ENCODE measurements around the gene MBLAC2. TPM values are rescaled to one million over a fixed set of nuclear protein-coding genes. Genes with fewer than 3 reads are reported as not detected.

The MBLAC2 gene
- total and polyA plus RNA-seq, 8 donors, result under 0.01 to 4.9 (median 1.9) TPM

DNA sequence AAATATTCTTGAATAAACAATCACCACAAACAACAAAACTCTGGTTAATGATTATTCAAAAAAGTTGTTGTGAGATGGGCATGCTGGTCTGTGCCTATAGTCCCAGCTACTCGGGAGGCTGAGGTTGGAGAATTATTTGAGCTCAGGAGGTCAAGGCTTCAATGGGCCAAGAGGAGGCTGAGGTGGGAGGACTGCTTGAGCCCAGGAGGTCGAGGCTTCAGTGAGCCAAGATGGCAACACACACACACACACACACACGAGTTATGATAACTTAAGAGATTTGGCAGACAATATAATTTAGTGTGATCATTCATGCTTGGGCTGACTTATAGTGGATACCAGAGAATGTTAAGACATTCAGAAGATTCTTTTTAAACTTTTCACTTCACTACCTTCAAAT, 39.9 kb upstream of the MBLAC2 start:
- Histone ChIP-seq H3K27ac (no peak overlapping the region), H3K4me3 (no peak overlapping the region), H3K9me3 (no peaks in the 10 kb centered on the region), H3K27me3 (no peaks in the 10 kb centered on the region), H3K36me3 (peaks cover 0 to 17% (median 11%) of the 10 kb centered on the region in 4 donors), H3K4me1 (peaks cover 0 to 7% (median 2%) of the 10 kb centered on the region in 4 donors)
- TF ChIP-seq EP300 (IDR thresholded peaks at IDR 0.05), result no peak
- TF ChIP-seq POLR2AphosphoS5 (IDR thresholded peaks at IDR 0.05), result no peak
- TF ChIP-seq, protein P1, sequence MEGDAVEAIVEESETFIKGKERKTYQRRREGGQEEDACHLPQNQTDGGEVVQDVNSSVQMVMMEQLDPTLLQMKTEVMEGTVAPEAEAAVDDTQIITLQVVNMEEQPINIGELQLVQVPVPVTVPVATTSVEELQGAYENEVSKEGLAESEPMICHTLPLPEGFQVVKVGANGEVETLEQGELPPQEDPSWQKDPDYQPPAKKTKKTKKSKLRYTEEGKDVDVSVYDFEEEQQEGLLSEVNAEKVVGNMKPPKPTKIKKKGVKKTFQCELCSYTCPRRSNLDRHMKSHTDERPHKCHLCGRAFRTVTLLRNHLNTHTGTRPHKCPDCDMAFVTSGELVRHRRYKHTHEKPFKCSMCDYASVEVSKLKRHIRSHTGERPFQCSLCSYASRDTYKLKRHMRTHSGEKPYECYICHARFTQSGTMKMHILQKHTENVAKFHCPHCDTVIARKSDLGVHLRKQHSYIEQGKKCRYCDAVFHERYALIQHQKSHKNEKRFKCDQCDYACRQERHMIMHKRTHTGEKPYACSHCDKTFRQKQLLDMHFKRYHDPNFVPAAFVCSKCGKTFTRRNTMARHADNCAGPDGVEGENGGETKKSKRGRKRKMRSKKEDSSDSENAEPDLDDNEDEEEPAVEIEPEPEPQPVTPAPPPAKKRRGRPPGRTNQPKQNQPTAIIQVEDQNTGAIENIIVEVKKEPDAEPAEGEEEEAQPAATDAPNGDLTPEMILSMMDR (IDR thresholded peaks at IDR 0.05), result no peak
- no peak for TF ChIP-seq POLR2A (IDR thresholded peaks at IDR 0.05)
- no peak for DNase-seq
- WGBS, 5 donors, result 54 to 69% (median 61%) methylated on average over 3 of the region's 3 CpGs
- intact Hi-C loops (cut with DNase I; ENCODE audit: low total_unique reads), result no loop called here

DNA sequence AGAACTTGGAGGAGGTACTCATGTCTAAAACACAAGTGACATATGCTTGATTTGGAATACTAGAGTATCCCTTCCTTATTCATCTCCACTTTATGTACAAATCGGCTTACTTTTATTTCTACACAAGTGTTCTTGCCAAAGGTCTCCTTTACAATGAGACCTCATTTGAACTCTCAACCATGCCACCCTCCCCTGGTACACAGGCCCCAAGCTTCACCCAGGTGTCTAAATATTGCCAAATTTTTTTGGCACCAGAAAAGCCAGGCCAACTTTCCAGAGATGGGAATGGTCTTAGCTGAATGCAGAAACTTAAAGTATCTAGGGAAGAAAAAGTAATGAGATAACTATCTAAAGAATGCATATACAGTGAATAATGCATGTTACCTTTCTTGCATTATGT, 35.9 kb upstream of the MBLAC2 start:
- no peak overlapping the region for H3K4me3 ChIP-seq
- no peak for DNase-seq
- no peak overlapping the region for H3K27ac ChIP-seq
- intact Hi-C loops (cut with DNase I; ENCODE audit: low total_unique reads), result no loop called here
- no peaks in the 10 kb centered on the region for H3K36me3 ChIP-seq
- H3K9me3 ChIP-seq, result no peaks in the 10 kb centered on the region
- TF ChIP-seq POLR2AphosphoS5 (IDR thresholded peaks at IDR 0.05) (no peak), POLR2A (IDR thresholded peaks at IDR 0.05) (no peak), EP300 (IDR thresholded peaks at IDR 0.05) (no peak)
- TF ChIP-seq, protein P1 (IDR thresholded peaks at IDR 0.05), result no peak
- H3K27me3 ChIP-seq, result no peaks in the 10 kb centered on the region
- 56 to 82% (median 69%) methylated on average over 1 of the region's 1 CpG for WGBS, 5 donors
- H3K4me1 ChIP-seq, result peaks cover 0 to 7% (median 2%) of the 10 kb centered on the region in 4 donors

DNA sequence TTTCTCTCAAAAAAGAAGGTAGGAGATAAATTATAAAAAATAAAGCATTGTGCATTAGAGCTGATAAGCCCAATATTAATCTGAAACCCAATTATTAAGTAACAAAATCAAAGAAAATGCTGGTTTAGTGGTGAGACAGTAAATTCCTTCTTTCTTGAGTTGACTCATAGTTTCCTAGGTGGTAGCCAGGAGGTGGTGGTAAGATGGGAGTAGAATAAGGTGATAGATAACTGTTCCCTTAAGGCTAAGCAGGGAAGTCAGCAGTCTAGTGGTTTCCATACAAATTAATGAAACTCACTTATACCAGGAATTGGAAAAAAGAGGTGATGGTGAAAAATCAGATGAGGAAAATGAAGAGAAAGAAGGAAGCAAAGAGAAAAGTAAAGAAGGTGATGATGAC, 31.6 kb upstream of the MBLAC2 start:
- H3K4me3 ChIP-seq, result no peak overlapping the region
- no peaks in the 10 kb centered on the region for H3K27me3 ChIP-seq
- H3K27ac ChIP-seq, result no peak overlapping the region
- no peaks in the 10 kb centered on the region for H3K4me1 ChIP-seq
- no peak for TF ChIP-seq EP300 (IDR thresholded peaks at IDR 0.05)
- TF ChIP-seq, protein P1 (IDR thresholded peaks at IDR 0.05), result no peak
- TF ChIP-seq POLR2A (IDR thresholded peaks at IDR 0.05), result no peak
- TF ChIP-seq POLR2AphosphoS5 (IDR thresholded peaks at IDR 0.05), result no peak
- no peaks in the 10 kb centered on the region for H3K36me3 ChIP-seq
- intact Hi-C loops (cut with DNase I; ENCODE audit: low total_unique reads), result no loop called here
- no peaks in the 10 kb centered on the region for H3K9me3 ChIP-seq
- no peak for DNase-seq

DNA sequence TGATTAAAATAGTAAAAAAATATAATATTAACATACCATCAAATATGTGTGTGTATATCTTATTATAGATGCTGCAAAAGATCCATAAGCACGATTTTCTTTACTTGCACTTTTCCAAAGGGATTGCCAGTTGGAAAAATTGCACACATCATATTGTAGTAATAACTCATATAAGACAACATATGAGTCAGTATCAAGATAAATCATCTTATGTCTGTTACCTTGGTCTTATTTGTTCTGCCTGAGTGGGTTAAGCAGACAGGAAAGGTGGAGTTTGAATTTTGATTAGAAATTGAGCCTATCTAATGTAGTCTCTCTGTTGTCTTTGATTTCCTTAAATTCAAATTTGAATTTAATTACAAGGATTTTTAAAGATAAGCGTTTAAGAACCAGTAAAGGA, 30.2 kb upstream of the MBLAC2 start:
- Histone ChIP-seq H3K4me3 (no peak overlapping the region), H3K9me3 (no peaks in the 10 kb centered on the region), H3K27ac (no peak overlapping the region), H3K4me1 (no peaks in the 10 kb centered on the region), H3K36me3 (no peaks in the 10 kb centered on the region), H3K27me3 (no peaks in the 10 kb centered on the region)
- TF ChIP-seq POLR2A (IDR thresholded peaks at IDR 0.05) (no peak), EP300 (IDR thresholded peaks at IDR 0.05) (no peak)
- TF ChIP-seq, protein P1 (IDR thresholded peaks at IDR 0.05), result no peak
- 79 to 85% (median 84%) methylated on average over 2 of the region's 2 CpGs for WGBS, 5 donors
- intact Hi-C loops (cut with DNase I; ENCODE audit: low total_unique reads), result no loop called here
- no peak for DNase-seq

Data from stomach (tissue), 9 donors.